CD4-positive, alpha-beta T cell treated with Interleukin-12 subunit alpha and Interleukin-12 subunit beta, for 1 hour (primary cell): ENCODE measurements around the gene LALBA.
A peak's percentile ranks its signal among the peaks of the same experiment; 100 is the strongest.
"Not testable (repeated sequence)": the region's sequence is repeated elsewhere in the genome, so short reads cannot be mapped to it uniquely, and the experiment has no call there.

Experiments used
- DNase-seq: peaks from one replicate; pipeline ENCODE4 v3.0.0-alpha.2; 2020

The LALBA gene

DNA sequence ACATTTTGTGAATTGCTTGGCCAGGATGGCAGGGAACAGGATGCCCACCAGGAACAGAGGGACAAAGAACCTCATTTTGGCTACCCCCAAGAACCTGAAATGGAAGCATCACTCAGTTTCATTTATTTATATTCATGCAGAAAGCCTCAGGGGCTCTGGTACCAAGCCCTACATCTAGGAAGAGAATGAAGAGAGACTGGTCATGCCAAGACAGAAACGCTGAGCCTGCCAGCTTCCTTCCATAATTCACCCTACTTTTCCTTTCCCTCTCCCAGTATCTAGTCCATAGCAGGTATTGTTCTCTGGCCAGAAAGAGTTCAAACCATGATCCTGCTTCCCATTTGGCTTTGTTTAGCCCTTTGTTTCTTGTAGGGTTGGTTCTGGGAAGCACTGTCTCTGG, at the start of gene LALBA:
LALBA (minus strand) TSS at position 101 of the 400 bp plus-strand sequence; CDS start at position 75, 26 bp downstream.
- no peak for DNase-seq

DNA sequence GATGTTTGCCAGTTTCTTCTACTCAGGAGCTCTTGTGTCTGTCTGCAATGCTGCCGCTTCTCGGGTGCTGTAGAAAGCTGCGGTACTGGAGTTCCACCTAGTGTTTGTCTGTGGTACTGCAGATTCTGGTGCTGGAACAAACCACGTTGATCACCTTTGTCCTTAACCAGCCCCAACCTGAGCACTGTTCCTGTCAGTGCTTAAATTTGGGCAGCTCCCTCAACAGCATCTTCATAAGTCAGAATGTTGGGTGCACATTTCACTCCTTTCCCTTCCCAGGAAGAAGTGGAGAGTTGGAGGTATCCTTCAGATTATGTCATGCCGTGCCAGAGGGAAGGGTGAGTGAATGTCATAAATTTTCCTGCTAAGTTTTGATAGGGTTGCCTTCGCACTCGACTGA, 48.7 kb upstream of the LALBA start:
- DNase-seq, result peak; percentile 76

DNA sequence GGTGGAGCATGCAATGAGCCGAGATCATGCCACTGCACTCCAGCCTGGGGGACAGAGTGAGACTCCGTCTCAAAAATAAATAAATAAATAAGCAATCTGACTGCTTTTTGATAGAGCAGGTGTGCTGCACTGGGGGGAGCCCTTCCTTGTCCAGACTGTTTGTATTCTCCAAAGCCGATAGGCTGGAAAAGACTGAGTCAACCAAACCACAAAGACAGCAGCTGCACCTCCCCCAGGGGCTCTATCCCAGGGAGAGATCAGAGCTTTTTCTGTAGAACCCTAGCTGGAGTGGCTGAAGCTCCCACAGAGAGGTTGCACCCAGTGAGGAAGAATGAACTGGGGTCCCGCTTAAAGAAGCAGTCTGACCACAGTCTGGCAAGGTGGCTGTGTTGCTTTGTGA, 45.8 kb upstream of the LALBA start:
- no peak for DNase-seq

DNA sequence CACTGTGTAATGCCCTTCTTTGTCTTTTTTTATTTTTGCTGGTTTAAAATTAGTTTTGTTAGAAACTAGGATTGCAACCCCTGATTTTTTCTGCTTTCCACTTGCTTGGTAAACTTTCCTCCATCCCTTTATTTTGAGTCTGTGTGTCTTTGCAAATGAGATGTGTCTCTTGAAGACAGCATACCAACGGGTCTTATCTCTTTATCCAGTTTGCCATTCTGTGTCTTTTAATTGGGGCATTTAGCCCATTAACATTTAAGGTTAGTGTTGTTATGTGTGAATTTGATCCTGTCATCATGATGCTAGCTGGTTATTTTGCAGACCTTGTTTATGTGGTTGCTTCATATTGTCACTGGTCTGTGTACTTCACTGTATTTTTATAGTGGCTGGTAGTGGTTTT, 43.5 kb upstream of the LALBA start:
- no peak for DNase-seq

DNA sequence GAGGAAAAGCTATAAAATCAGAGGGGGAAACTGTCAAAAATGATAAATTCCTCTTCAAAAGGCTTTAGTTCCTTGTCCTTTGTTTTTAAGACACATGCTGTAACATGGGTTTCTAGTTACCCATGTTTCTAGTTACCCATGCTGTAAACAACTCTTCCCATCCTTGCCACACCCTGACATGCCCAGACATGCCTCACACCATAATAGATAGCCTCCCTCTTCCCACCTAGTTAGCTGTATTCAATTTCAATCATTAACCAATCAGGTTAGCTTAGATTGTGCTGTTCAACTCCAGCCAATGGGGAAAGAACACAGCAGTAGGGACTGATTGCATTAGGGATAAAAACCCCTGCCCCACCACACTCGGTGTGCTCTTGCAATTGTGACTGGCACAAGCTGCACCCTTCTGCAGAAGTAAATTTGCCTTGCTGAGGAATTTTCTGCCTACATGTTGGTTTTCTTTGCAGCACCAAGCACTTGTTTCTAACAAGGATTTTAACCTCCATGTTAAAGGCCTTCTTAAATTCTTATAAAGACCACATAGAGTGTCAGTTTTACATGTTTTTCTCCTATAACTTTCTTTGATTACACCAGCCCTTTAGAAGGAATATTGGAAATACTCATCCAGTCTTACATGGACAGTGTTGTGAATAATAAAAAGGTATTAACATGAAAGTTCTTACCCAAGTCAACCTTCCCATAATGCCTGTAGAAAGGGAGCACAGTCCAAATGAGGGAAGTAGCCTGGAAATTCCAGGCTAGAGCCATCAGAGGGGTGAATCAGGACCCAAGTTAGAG, 32.5 kb upstream of the LALBA start:
- DNase-seq, result no peak

DNA sequence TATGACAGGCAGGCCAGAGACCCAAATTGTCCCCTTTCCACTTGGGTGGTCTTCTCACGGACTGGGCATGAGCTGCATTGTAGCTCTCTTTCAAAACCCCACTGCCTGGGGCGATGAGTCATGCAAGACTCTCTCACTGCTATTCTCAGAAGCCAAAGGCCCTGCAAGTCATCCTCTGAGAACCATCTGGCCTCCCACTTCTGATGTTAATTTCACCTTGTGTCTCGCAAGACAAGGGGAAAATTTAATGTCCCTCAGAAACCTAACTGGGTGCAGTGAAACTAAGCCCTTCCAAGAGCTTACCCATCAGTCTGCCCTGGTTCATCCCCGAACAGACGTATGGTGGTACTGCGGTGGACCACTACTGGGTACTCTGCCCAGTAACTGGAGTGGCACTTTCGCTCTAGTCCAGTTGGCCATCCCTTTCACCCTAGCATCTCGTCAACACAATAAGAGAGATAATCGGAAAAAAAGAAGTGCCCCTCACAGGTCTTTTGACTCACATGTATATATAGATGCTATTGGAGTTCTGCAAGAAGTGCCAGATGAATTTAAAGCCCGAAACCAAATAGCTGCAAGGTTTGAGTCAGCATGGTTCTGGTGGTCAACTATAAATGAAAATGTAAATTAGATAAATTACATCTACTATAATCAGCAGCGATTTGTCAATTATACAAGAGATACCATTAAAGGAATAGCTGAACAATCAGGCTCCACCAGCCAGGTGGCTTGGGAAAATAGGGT, 31.3 kb upstream of the LALBA start:
- DNase-seq, result no peak

DNA sequence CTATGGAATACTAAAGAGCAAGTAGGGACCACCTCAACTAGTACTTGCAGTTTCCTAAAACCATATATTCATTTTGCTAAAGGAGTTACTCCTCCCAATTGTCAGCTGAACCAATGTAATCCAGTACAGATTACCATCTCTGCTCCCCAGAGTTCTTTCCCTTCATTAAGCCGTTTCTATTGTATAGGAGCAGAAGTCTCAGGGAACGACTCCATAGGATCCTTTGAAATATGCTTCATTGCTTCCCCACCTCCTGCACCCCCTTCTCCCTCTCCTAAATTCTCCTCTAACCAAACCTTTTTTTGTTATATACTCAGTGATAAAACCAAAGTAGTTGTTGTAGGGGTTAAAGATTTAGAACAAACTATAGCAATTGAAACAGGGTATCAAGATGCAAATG, 30.7 kb upstream of the LALBA start:
- no peak for DNase-seq

DNA sequence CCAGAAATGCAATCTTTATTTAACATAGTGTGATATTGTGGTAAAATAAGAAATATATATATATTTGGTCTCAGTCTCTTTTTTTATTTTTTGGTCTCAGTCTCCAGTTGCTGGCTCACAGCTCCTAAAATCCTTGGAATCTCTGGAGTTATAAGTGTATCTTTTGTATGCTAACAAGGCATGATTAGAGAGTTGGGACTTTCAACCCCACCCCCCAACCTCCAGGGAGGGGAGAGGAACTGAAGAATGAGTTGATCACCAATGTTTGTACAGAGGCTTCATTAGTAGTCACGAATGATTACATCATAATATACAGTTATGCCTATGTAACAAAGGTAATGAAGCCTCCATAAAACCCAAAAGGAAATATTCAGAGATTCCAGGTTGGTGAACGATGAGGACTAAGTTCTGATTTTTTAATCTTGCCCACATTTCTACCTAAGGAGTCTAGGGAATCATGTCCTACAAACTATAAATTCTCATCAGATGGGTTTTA, 22.8 kb upstream of the LALBA start:
- DNase-seq, result no peak

DNA sequence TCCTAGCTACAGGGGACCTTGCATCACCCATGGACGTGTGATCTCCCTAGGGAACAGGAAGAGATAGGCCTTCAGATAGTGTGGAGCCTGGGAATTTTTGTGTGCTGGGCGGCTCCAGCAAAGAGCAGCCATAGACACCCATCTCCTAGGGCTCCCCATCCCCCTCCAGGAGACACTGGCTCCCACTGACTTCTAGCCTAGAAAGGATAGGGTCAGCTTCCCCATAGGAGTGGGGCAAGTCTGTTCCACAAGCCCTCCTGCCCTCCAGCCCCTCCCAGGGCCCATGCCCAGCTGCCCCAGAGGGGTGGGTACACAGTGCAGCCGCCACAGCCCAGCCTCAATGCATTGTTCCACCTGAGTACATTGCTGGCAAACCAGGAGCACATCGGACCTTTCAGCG, 16.5 kb upstream of the LALBA start:
- no peak for DNase-seq

DNA sequence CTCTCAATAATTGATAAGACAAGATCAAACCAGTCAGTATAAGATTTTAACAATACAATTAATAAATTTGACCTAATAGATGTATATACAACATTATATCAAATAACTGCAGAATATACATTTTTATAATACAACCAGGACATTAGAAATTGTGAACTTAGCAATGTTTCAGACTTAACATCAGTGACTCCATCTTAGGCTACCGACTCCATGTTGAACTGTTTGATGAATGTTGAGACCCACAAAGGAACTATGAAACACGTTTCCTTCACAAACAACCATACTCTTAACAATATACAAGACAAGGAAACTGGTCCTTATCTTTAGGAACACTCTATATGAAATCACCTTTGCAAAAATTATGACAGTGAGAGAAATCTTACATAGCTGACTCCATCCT, 13.9 kb upstream of the LALBA start:
- DNase-seq, result no peak

DNA sequence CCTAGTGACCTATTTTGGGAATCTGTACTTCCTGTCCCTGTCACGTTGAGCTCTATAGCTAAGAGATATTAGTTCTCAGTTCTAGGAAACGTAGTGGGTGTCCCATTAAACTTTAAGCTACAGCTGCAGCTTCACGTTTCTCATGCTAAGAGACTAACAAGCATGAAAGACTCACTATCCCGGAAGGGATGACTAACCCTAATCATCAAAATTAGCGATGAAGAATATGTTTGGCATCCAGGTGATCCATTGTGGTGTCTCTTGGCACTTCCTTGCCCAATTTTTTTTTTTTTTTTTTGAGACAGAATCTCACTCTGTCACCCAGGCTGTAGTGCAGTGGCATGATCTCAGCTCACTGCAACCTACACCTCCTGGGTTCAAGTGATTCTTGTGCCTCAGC, 11.0 kb upstream of the LALBA start:
- DNase-seq, result no peak

DNA sequence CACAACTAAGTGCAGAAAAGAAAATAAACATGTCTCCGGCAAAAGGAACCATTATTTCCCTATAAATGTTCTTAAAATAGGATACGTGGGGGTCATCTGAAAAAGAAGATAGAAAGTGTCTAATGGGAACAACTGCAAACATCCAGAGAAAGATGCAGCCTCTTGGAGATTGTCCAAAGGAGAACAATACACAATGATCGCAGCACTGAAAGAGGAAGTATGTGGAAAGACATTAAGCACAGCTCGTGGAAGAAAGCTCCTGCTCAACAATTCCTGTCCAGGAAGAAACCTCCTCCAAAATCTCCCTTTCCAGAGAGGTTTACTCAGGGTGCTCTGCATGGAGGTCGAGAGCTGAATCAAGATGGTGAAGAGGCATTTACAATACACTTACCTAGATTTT, 2.5 kb upstream of the LALBA start:
- DNase-seq, result no peak

DNA sequence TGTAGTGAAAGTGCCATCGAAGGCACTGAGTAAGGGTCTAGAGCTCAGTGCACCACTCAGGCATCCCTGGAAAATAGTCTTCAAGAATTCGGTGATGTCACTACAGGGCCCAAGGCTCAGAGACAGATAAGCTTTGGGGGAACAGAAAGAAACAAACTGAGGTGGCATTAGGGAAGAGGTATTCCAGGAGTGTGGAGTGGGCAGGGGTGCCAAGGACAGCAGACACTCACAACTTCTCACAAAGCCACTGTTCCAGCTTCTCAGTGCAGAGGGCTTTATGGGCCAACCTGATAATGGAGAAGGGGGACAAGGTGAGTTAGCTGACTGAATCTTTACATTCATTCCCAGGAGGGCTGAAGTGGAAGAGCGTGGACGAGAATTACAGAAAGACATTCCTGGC, 2.1 kb downstream of the LALBA start:
- no peak for DNase-seq

DNA sequence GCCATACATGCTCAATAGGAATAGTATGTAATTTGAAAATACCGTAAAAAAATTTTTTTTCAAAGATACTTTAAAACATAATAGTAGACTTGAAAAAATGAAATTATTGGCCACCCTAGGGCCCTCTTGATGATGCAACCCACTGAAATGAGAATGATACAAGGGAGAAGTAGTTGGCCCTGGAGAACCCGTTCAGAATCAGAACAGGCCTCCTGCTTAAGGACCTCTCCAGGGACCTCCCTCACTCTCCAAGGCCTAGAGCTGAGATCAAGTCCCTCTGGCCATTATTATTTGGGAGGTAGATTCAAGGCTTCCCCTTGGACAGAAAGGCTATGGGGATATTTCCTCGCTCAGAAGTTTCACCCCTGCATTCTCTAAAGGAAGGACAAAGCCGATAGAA, 11.9 kb downstream of the LALBA start:
- no peak for DNase-seq

DNA sequence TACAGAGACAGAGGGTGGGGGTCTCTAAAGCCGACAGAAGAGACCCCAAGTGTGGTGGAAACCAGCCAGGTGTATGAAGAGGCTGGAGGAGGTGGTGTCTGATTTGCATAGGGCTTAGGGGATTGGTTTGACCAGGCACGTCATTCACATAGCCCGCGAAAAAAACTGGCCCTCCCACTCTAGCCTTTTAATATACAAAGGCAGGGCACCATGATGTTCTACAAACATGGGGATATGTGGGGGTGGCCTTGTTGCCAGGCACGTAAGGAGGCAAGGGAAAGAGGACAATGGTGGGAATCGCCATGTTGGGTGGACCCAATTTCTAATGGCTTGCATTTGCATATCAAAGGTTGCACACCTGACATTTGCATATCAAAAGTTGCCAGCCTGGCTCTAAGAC, 13.2 kb downstream of the LALBA start:
- DNase-seq, result no peak

DNA sequence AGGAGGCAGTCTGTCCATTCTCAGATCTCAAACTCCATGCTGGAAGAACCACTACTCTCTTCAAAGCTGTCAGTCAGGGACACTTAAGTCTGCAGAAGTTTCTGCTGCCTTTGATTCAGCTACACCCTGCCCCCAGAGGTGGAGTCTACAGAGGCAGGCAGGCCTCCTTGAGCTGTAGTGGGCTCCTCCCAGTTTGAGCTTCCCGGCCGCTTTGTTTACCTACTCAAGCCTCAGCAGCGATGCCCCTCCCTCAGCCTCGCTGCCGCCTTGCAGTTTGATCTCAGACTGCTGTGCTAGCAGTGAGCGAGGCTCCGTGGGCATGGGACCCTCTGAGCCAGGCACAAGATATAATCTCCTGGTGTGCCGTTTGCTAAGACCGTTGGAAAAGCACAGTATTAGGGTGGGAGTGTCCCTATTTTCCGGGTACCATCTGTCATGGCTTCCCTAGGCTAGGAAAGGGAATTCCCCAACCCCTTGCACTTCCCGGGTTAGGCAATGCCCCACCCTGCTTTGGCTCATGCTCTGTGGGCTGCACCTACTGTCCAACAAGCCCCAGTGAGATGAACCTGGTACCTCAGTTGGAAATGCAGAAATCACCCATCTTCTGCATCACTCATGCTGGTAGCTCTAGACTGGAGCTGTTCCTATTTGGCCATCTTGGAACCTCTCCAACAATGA, 16.0 kb downstream of the LALBA start:
- DNase-seq, result peak; percentile 24

DNA sequence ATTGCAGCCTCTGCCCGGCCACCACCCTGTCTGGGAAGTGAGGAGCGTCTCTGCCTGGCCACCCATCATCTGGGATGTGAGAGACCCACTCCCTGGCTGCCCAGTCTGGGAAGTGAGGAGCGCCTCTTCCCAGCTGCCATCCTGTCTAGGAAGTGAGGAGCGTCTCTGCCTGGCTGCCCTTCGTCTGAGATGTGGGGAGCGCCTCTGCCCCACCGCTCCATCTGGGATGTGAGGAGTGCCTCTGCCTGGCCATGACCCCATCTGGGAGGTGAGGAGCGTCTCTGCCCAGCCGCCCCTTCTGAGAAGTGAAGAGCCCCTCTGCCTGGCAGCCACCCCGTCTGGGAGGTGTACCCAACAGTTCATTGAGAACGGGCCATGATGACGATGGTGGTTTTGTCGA, 18.2 kb downstream of the LALBA start:
- not testable (repeated sequence) for DNase-seq

DNA sequence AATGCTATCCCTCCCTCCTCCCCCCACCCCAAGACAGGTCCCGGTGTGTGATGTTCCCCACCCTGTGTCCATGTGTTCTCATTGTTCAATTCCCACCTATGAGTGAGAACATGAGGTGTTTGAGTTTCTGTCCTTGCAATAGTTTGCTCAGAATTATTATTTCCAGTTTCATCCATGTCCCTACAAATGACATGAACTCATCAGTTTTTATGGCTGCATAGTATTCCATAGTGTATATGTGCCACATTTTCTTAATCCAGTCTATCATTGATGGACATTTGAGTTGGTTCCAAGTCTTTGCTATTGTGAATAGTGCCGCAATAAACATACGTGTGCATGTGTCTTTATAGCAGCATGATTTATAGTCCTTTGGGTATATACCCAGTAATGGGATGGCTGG, 22.8 kb downstream of the LALBA start:
- DNase-seq, result not testable (repeated sequence)

DNA sequence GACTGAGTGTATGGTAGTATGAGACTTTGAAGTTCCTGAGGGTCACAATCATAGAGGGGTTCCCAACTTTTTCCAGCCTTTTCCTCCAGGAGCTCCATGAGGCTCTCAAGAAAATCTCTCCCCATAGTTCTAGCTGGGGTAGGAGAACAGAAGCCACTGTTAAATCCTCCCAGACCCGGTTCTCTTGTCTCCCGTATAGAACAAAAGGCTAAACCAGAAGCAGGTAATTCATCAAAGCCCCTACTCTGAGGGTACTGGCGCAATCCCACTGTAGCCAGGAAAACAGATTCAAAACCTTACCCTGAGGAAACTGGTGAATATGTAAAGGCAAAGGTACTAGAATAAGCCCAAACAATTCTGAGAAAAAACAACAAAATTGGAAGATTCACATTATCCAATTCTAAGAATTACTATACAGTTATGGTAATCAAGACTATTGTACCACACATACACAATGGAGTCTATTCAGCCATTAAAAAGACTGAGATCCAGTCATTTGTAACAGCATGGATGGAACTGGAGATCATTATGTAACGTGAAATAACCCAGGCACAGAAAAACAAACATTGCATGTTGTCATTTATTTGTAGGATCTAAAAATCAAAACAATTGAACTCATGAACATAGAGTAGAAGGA, 23.9 kb downstream of the LALBA start:
- no peak for DNase-seq

DNA sequence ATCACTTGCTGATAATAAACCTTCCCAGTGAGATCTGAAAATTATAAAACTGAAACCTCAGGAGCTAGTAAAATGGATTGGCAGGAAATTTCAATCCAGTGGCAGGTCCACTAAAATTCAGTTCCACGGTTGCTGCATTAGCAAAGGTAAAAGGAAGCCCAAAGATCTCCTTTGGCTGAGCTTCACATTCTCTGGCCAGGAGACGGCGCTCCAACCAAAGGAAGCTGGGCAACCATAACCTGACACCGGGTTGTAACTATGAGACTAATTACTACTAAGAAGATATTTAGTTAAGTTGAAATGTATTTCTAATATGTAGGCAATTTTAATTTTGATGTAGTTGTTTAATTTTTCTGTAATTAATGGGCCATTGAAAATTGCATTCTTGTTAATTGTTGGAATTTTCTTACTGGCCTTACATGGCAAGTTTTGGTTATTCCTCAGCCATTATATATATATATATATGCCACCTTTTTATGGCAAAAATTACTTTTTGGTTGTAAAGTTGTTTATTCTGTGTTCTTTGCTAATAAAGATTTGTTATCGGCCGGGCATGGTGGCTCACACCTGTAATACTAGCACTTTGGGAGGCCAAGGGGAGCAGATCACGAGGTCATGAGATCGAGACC, 27.4 kb downstream of the LALBA start:
- peak; percentile 49 for DNase-seq

DNA sequence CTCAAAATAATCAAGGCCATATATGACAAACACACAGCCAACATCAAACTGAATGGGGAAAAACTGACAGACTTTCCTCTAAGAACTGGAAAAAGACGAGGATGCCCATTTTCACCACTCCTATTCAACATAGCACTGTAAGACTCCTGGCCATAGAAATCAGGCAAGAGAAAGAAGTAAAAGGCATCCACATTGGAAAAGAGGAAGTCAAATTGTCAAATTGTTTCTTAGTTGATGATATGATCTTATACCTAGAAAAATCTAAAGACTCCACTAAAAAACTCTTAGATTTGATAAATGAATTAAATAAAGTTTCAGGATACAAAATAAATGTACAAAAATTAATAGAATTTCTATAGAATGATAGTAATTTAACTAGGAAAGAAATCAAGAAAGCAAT, 33.2 kb downstream of the LALBA start:
- DNase-seq, result no peak

DNA sequence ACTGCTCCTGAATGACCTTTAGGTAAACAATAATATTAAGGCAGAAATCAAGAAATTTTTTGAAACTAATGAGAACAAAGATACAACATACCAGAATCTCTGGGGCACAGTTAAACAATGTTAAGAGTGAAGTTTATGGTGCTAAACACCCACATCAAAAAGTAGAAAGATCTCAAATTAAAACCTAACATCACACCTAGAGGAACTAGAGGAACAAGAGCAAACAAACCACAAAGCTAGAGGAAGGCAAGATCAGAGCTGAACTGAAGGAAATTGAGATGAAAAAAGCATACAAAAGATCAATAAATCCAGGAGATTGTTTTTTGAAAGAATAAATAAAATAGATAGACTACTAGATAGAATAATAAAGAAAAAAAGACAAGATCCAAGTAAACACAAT, 37.2 kb downstream of the LALBA start:
- DNase-seq, result no peak
